ENCODE results near the gene PHTF2.
"Not testable (repeated sequence)": the region's sequence is repeated elsewhere in the genome, so short reads cannot be mapped to it uniquely, and the experiment has no call there.

DNA sequence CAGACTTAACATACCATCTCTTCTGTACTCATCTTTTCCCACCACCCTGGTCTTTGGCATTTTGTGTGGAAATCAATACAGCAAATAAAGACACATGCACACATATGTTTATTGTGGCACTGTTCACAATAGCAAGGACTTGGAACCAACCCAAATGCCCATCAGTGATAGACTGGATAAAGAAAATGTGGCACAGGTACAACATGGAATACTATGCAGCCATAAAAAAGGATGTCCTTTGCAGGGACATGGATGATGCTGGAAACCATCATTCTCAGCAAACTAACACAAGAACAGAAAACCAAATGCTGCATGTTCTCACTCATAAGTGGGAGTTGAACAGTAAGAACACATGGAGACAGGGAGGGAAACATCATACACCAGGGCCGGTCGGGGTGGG lies 37.9 kb downstream of the PHTF2 start:
- TF ChIP-seq EZH2 (IDR thresholded peaks at IDR 0.05) = not testable (repeated sequence)
- TF ChIP-seq, protein P1, sequence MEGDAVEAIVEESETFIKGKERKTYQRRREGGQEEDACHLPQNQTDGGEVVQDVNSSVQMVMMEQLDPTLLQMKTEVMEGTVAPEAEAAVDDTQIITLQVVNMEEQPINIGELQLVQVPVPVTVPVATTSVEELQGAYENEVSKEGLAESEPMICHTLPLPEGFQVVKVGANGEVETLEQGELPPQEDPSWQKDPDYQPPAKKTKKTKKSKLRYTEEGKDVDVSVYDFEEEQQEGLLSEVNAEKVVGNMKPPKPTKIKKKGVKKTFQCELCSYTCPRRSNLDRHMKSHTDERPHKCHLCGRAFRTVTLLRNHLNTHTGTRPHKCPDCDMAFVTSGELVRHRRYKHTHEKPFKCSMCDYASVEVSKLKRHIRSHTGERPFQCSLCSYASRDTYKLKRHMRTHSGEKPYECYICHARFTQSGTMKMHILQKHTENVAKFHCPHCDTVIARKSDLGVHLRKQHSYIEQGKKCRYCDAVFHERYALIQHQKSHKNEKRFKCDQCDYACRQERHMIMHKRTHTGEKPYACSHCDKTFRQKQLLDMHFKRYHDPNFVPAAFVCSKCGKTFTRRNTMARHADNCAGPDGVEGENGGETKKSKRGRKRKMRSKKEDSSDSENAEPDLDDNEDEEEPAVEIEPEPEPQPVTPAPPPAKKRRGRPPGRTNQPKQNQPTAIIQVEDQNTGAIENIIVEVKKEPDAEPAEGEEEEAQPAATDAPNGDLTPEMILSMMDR (IDR thresholded peaks at IDR 0.05) = not testable (repeated sequence)
